Glomerular visceral epithelial cell (primary cell): ENCODE data around the gene AP3S1.

Source experiments
- DNase-seq: peaks from one replicate; pipeline ENCODE4 v3.0.0-alpha.2; 2016; ENCODE audit errors: extremely low spot score

AP3S1 gene

GRCh38 chr5:115940080-115940810, 98.5 kb downstream of the AP3S1 start:
- no peak for DNase-seq

- DNase-seq, result peak; percentile 96
Measured at GRCh38 chr5:115941051-115941675, 99.4 kb downstream of the AP3S1 start.

- DNase-seq, result no peak
Measured at GRCh38 chr5:115944501-115944900, 102.8 kb downstream of the AP3S1 start.

- DNase-seq, result no peak
Measured at GRCh38 chr5:115946655-115947054, 104.9 kb downstream of the AP3S1 start.

- no peak for DNase-seq
Measured at GRCh38 chr5:115947260-115947659, 105.5 kb downstream of the AP3S1 start.

- no peak for DNase-seq
Measured at GRCh38 chr5:115948091-115948534, 106.4 kb downstream of the AP3S1 start.

- no peak for DNase-seq
Measured at GRCh38 chr5:115949096-115949495, 107.4 kb downstream of the AP3S1 start.

GRCh38 chr5:115952588-115952987, 110.9 kb downstream of the AP3S1 start:
- DNase-seq, result no peak

GRCh38 chr5:115954144-115954543, 112.4 kb downstream of the AP3S1 start:
- no peak for DNase-seq

GRCh38 chr5:115956957-115957356, 115.2 kb downstream of the AP3S1 start:
- DNase-seq, result no peak

GRCh38 chr5:115961381-115962238, 119.9 kb downstream of the AP3S1 start:
- no peak for DNase-seq

- DNase-seq, result no peak
Measured at GRCh38 chr5:115962239-115962564, 120.5 kb downstream of the AP3S1 start, which contains the start of gene LVRN. TSS of gene LVRN (plus strand) at chr5:115962475. CDS start at chr5:115962618, 143 bp downstream.

- DNase-seq, result no peak
Measured at GRCh38 chr5:115962565-115963402, 121.0 kb downstream of the AP3S1 start.

- no peak for DNase-seq
Measured at GRCh38 chr5:115963566-115963965, 121.8 kb downstream of the AP3S1 start.
